ENCODE data around the gene OR10G6. TPM values are rescaled to one million over a fixed set of nuclear protein-coding genes. Genes with fewer than 3 reads are reported as not detected.
"Not testable (repeated sequence)": the region's sequence is repeated elsewhere in the genome, so short reads cannot be mapped to it uniquely, and the experiment has no call there.

The OR10G6 gene, protein sequence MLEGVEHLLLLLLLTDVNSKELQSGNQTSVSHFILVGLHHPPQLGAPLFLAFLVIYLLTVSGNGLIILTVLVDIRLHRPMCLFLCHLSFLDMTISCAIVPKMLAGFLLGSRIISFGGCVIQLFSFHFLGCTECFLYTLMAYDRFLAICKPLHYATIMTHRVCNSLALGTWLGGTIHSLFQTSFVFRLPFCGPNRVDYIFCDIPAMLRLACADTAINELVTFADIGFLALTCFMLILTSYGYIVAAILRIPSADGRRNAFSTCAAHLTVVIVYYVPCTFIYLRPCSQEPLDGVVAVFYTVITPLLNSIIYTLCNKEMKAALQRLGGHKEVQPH
- total RNA-seq = not detected

DNA sequence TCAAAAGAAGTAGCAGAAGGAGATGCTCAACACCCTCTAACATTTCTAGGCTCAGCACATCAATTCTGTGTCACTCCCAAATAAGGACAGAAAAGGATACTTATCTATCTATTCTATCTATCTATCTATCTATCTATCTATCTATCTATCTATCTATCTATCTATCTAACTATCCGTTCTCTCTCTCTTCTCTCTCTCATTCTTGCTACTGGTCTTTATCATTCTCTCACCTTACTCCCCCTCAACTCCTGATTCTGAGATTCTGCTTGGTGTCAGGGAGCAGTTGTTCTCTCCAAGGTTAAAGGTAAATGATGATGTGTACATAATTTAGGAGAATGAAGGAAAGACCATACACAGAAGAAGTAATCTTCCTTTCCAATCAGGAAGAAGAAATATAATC, at the start of gene OR10G6:
TSS of gene OR10G6 (minus strand) at position 43 of the 400 bp plus-strand sequence. CDS start at position 43, 0 bp downstream.
- H3K9me3 ChIP-seq (ENCODE audit: low read depth, low read length) = no peaks in the 10 kb centered on the region
- H3K27me3 ChIP-seq (ENCODE audit: insufficient read depth, low read length) = no peaks in the 10 kb centered on the region
- no peaks in the 10 kb centered on the region for H3K4me1 ChIP-seq (ENCODE audit: insufficient read depth, low read length)
- H3K4me3 ChIP-seq (ENCODE audit: low read length) = no peak within 1 kb of the TSS

DNA sequence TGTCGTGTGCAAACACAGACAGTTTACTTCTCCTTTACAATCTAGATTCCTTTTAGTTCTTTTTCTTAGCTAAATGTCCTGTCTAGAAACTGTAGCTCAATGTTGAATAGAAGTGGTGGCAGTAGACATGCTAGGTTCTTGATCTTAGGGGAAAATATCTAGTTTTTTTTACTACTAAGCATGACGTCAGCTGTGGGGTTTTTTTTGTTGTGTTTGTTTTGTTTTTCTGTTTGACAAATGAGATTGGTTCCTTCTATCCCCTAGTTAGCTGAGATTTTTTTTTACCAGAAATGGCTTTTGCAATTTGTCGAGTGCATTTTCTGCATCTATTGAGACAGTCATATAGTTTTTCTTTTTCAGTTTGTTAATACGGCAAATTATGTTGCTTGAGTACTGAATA, 48.5 kb upstream of the OR10G6 start:
- no peak overlapping the region for H3K4me3 ChIP-seq (ENCODE audit: low read length)
- no peaks in the 10 kb centered on the region for H3K4me1 ChIP-seq (ENCODE audit: insufficient read depth, low read length)
- H3K27me3 ChIP-seq (ENCODE audit: insufficient read depth, low read length) = peaks cover 4% of the 10 kb centered on the region
- no peaks in the 10 kb centered on the region for H3K9me3 ChIP-seq (ENCODE audit: low read depth, low read length)

DNA sequence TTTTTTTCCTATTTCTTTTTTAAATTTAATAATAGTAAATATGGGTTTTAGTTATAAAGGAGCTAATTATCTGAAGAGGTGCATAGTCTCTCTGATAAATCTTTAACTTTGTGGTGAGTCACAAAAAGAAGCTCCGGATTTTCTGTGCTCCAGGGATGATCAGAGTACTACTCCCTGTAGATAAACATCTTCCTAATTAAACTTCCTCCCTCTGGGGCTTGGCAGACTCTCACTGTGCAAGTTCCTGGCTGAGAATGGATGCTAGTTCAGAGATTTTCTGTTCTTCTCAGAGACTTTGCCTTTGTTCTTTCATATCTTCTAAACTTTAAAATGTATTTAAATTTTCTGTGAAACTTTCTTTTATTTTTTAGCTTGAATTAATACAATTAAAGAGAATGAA, 46.3 kb upstream of the OR10G6 start, which contains the start of gene OR10G7:
TSS of gene OR10G7 (minus strand) at position 72 of the 400 bp plus-strand sequence. CDS start 2,324 bp downstream, outside the sequence.
- H3K4me1 ChIP-seq (ENCODE audit: insufficient read depth, low read length) = no peaks in the 10 kb centered on the region
- H3K4me3 ChIP-seq (ENCODE audit: low read length) = no peak within 1 kb of the TSS
- H3K27me3 ChIP-seq (ENCODE audit: insufficient read depth, low read length) = peaks cover 2% of the 10 kb centered on the region
- H3K9me3 ChIP-seq (ENCODE audit: low read depth, low read length) = no peaks in the 10 kb centered on the region

DNA sequence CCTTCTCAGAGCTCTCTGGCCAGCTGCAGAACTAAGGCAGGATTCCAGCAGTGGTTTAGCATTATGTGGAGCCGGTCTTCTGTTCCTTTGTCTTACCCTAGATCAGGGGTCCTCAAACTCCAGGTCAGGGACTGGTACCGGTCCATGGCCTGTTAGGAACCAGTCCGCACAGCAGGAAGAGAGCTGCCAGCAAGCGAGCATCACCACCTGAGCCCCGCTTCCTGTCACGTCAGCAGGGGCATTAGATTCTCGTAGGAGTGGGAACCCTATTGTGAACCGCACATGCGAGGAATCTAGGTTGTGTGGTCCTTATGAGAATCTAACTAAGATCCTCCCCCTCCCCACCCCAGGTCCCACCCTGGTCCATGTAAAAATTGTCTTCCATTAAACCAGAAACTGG, 44.6 kb upstream of the OR10G6 start:
- no peaks in the 10 kb centered on the region for H3K4me1 ChIP-seq (ENCODE audit: insufficient read depth, low read length)
- no peak overlapping the region for H3K4me3 ChIP-seq (ENCODE audit: low read length)

DNA sequence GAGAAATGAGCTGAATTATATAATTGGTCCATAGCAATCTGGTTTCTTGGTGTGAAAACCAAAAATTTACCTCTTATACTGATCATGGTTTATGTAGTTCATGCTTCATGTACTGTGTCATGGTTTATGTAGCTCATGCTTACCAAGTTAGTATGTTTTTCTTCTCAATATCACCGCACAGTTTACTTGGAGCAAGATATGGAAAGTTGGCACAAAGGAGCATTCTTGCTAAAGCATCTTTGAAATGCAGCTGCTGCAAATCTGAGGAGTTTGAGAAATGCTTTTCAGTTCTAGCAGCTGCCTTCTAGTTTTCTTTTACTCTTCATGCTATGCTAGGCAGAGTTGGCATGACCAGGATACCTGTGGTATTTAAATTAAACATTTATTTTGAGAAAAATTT, 41.7 kb upstream of the OR10G6 start:
- no peaks in the 10 kb centered on the region for H3K9me3 ChIP-seq (ENCODE audit: low read depth, low read length)
- H3K4me1 ChIP-seq (ENCODE audit: insufficient read depth, low read length) = no peaks in the 10 kb centered on the region
- H3K27me3 ChIP-seq (ENCODE audit: insufficient read depth, low read length) = no peaks in the 10 kb centered on the region
- H3K4me3 ChIP-seq (ENCODE audit: low read length) = no peak overlapping the region

More for the DNA sequence above, 44.6 kb upstream of the OR10G6 start:
- Histone ChIP-seq H3K9me3 (ENCODE audit: low read depth, low read length) (no peaks in the 10 kb centered on the region), H3K27me3 (ENCODE audit: insufficient read depth, low read length) (no peaks in the 10 kb centered on the region)

DNA sequence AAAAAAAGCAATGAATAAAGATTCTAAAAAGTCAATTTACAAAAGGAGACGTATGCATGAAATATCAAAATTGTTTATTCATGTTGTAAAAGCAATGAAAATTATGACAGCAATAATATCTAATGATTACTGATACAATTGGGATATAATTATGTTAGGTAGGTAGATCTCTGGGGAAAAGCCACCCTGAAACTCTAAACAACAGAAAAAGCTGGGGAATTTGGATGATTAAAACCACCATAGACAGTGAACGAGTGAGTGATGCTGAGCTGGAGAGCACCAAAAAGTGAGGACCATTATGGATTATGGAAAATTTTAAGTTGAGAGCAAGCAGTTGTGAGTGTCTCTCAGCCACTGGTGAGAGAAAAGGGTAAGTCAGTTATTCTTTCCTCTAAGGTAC, 31.5 kb upstream of the OR10G6 start, which contains the start of gene OR10G8:
TSS of gene OR10G8 (plus strand) at position 301 of the 400 bp plus-strand sequence. CDS start 2,825 bp downstream, outside the sequence.
- Histone ChIP-seq H3K4me3 (ENCODE audit: low read length) (no peak within 1 kb of the TSS), H3K27me3 (ENCODE audit: insufficient read depth, low read length) (no peaks in the 10 kb centered on the region), H3K4me1 (ENCODE audit: insufficient read depth, low read length) (no peaks in the 10 kb centered on the region), H3K9me3 (ENCODE audit: low read depth, low read length) (no peaks in the 10 kb centered on the region)

DNA sequence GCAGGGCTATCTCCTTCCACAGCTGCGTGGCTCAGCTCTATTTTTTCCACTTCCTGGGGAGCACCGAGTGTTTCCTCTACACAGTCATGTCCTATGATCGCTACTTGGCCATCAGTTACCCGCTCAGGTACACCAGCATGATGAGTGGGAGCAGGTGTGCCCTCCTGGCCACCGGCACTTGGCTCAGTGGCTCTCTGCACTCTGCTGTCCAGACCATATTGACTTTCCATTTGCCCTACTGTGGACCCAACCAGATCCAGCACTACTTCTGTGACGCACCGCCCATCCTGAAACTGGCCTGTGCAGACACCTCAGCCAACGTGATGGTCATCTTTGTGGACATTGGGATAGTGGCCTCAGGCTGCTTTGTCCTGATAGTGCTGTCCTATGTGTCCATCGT, 20.9 kb upstream of the OR10G6 start:
- not testable (repeated sequence) for H3K4me1 ChIP-seq (ENCODE audit: insufficient read depth, low read length); H3K27me3 ChIP-seq (ENCODE audit: insufficient read depth, low read length); H3K4me3 ChIP-seq (ENCODE audit: low read length); H3K9me3 ChIP-seq (ENCODE audit: low read depth, low read length)

DNA sequence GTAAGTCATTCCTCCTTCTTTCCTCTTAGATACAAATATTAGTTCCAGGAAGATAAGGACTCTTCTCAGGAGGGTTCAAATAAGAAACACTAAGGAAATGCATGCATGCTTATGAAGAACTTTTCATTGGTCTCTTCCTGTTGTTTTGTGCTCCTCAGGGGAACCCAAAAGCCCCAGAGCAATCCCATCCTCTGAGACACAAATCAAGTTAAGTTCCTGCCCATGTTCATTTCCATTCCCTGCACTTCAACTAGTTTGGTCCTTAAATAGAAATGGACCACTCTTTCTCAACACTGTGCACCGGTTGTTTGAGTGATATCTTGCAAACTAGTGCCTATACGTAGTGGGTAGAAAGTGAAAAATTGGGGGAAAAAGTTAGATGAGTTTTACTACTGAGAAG, 17.7 kb upstream of the OR10G6 start, which contains the start of gene OR10G4:
TSS of gene OR10G4 (plus strand) at position 301 of the 400 bp plus-strand sequence. CDS start 2,578 bp downstream, outside the sequence.
- Histone ChIP-seq H3K4me1 (ENCODE audit: insufficient read depth, low read length) (no peaks in the 10 kb centered on the region), H3K27me3 (ENCODE audit: insufficient read depth, low read length) (no peaks in the 10 kb centered on the region), H3K9me3 (ENCODE audit: low read depth, low read length) (no peaks in the 10 kb centered on the region)

DNA sequence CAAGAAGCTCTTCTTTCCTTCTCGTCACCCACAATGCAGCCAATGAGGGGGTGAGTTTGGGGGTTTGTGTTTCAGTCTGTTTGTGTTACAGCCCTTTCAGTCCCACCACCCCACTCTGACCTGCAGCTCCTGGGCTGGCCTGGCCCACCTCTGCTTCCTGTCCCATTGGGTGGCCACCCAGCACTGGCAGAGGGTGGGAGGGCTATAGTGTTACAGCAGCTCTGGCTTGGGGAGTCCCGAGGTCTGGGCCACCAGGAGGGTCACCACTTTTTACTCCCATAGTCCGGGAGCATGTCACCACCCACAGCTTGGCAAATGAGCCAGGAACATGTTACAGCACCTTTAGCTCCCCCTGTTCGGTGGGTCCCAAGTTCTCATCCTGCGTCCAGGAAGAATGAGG, 15.7 kb downstream of the OR10G6 start:
- Histone ChIP-seq H3K4me3 (ENCODE audit: low read length) (no peak overlapping the region), H3K27me3 (ENCODE audit: insufficient read depth, low read length) (no peaks in the 10 kb centered on the region), H3K9me3 (ENCODE audit: low read depth, low read length) (no peaks in the 10 kb centered on the region), H3K4me1 (ENCODE audit: insufficient read depth, low read length) (no peaks in the 10 kb centered on the region)

More for the DNA sequence above, 17.7 kb upstream of the OR10G6 start, which contains the start of gene OR10G4:
- no peak within 1 kb of the TSS for H3K4me3 ChIP-seq (ENCODE audit: low read length)

DNA sequence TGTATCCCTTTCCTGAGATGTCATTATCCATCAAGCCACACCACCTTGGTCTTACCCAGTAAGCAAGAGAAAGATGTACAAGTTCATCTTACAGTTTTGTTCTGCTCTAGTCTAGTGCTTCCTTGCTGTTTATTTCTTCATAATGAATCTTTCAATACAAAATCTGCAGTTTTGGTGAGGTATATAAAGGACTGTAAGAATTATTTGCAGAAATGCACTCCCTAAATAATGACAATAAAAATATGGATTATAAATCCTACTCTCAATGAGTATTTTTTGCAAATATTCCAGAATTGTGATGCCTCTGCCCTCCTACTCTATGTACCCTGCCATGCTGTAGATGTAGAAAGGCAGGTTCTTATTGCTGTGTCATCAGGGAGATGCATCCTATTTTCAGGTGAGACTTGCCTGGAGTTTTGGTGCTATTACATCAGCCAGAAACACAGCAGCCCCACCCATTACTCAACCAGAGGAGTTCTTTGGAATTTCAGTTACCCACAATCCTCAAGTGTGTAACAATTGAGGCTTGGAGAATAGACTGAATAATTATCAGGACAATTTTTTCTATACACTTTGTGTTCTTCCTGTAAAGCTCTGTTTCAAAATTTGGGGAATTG, 17.1 kb downstream of the OR10G6 start, which contains the start of gene OR10S1:
TSS of gene OR10S1 (minus strand) at position 51 of the 617 bp plus-strand sequence. CDS start 117 bp downstream, outside the sequence.
- H3K4me3 ChIP-seq (ENCODE audit: low read length) = no peak within 1 kb of the TSS
- H3K4me1 ChIP-seq (ENCODE audit: insufficient read depth, low read length) = no peaks in the 10 kb centered on the region
- H3K27me3 ChIP-seq (ENCODE audit: insufficient read depth, low read length) = no peaks in the 10 kb centered on the region
- H3K9me3 ChIP-seq (ENCODE audit: low read depth, low read length) = no peaks in the 10 kb centered on the region

DNA sequence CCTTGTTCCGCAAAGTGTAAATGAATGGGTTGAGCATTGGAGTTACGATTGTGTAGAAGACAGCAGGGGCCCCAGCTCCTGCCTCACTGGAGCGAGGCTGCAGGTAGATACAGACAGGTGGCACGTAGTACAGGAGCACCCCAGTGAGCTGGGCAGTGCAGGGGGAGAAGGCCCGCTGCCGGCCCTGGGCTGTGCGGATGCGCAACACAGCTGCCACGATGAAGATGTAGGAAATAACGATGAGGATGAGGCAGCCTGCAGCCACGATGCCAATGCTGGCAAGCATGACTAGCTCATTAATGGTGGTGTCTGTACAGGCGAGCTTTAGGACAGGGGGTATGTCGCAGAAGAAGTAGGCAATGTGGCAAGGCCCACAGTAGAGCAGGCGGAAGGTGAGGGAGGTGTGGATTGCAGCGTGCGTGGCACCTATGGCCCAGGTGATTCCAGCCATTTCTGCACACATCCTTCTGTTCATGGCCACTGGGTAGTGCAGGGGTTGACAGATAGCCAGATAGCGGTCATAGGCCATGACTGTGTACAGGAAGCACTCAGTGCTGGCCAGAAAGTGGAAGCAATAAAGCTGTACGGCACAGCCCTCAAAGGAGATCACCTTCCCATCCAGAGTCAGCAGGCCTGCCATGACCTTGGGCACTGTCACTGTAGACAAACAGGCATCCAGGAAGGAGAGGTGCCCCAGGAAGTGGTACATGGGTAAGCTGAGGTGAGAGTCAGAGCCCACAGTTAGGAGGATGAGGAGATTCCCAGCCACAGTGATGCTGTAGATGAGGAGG, 18.0 kb downstream of the OR10G6 start:
- Histone ChIP-seq H3K9me3 (ENCODE audit: low read depth, low read length) (no peaks in the 10 kb centered on the region), H3K27me3 (ENCODE audit: insufficient read depth, low read length) (no peaks in the 10 kb centered on the region), H3K4me3 (ENCODE audit: low read length) (no peak overlapping the region), H3K4me1 (ENCODE audit: insufficient read depth, low read length) (no peaks in the 10 kb centered on the region)

DNA sequence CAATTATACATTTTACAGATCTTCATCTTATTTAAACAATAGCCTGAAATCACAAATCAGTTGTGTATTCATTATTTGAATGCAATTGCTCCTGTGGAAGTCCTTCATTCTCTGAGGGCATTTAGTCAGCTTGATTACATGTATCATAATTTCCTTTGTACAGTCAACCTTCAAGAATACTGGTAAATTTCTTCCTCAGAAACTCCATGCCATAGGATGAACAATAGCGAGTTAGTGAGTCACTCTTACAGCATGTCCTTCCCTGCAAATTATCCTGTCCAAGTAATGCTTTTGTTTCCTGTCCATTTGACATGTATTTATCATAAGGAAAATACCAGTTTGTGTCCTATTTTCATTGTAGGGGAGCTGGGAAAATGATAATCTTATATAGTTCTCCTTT, 21.1 kb downstream of the OR10G6 start:
- Histone ChIP-seq H3K4me1 (ENCODE audit: insufficient read depth, low read length) (no peaks in the 10 kb centered on the region), H3K27me3 (ENCODE audit: insufficient read depth, low read length) (no peaks in the 10 kb centered on the region), H3K4me3 (ENCODE audit: low read length) (no peak overlapping the region), H3K9me3 (ENCODE audit: low read depth, low read length) (no peaks in the 10 kb centered on the region)

DNA sequence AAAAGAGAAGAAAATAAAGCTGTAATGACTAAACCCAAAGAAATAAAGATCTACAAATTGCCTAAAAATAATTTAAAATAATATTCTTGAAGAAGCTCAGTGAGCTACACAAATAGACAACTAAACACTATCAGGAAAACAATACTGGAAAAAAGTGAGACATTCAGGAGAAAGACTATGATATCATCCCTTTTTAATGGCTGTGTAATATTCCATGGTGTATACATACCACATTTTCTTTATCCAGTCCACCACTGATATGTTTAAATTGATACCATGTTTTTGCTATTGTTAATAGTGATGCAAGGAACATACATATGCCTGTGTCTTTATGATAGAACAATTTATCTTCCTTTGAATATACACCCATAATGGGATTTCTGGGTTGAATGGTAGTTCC, 38.2 kb downstream of the OR10G6 start:
- no peaks in the 10 kb centered on the region for H3K9me3 ChIP-seq (ENCODE audit: low read depth, low read length)
- no peaks in the 10 kb centered on the region for H3K4me1 ChIP-seq (ENCODE audit: insufficient read depth, low read length)
- no peak overlapping the region for H3K4me3 ChIP-seq (ENCODE audit: low read length)
- peaks cover 6% of the 10 kb centered on the region for H3K27me3 ChIP-seq (ENCODE audit: insufficient read depth, low read length)

DNA sequence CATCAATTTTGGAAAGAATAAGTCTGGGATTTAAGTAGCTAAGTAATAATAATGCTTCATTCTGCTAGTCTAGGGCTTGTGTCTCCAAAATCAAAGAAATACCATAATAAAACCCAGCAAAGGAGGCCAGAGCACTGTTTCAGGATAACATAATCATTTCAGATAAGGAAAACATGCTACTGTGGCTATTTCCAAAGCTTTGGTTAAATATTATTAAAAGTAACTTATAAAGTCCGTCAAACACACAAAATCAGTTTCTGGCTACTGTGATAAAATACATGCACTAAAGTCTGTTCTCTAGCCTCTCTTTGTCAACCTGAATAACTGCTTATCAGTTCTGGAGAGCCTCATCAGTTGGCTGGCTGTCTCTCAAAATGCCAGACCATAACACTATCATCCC, 49.8 kb downstream of the OR10G6 start:
- Histone ChIP-seq H3K27me3 (ENCODE audit: insufficient read depth, low read length) (no peaks in the 10 kb centered on the region), H3K4me1 (ENCODE audit: insufficient read depth, low read length) (no peaks in the 10 kb centered on the region), H3K9me3 (ENCODE audit: low read depth, low read length) (no peaks in the 10 kb centered on the region), H3K4me3 (ENCODE audit: low read length) (no peak overlapping the region)
